B cell (primary cell): Measurements from ENCODE around the gene ZCCHC24. TPM values are rescaled to one million over a fixed set of nuclear protein-coding genes. Genes with fewer than 3 reads are reported as not detected.
"Not testable (repeated sequence)": the region's sequence is repeated elsewhere in the genome, so short reads cannot be mapped to it uniquely, and the experiment has no call there.

Experiments
- ATAC-seq: fragments of 200-7000 bp; cut with Tn5 transposase; one replicate; pipeline ENCODE4 v1.10.0; 2021; ENCODE audit warnings: low read depth, mild to moderate bottlenecking, moderate number of reproducible peaks, moderate library complexity
- CTCF ChIA-PET: fragments of 350-600 bp; sonication (Branson Sonifier 250); formaldehyde crosslinking; loops from one replicate; lab custom pipeline; 2021; ENCODE audit warnings: antibody characterized with exemption, inconsistent platforms; lab: Charles Lee
- POLR2A ChIA-PET: fragments of 350-600 bp; sonication (Branson Sonifier 250); formaldehyde crosslinking; loops from one replicate; lab custom pipeline; 2021; ENCODE audit warnings: antibody characterized with exemption; lab: Charles Lee
- DNase-seq: peaks from one replicate; pipeline ENCODE4 v3.0.0; 2013
- H2AFZ ChIP-seq: 2 replicates; pipeline ENCODE4 v1.6.1; 2012; ENCODE audit warnings: mild to moderate bottlenecking, low read depth, low read length; ENCODE audit not compliant: insufficient read depth, poor library complexity, severe bottlenecking
- H3K27ac ChIP-seq, 2 donors: 1 replicate in 1 of 2; 2 replicates in 1 of 2; pipeline ENCODE4 v1.5.1; 2012 to 2013; ENCODE audit warnings: low read length in 2 of 2, mild to moderate bottlenecking in 2 of 2, moderate library complexity in 1 of 2
- H3K27me3 ChIP-seq, 4 experiments: fragments of 200-600 bp in 1 of 4; sonication (generic) in 1 of 4; replicated peaks in 1 of 4; 1 replicate in 2 of 4; 2 replicates in 2 of 4; pipeline versions ENCODE4 v1.6.1 to v1.7.0; 2013 to 2016; ENCODE audit warnings: low read length in 3 of 4, mild to moderate bottlenecking in 2 of 4, mixed read lengths in 1 of 4, moderate library complexity in 1 of 4; ENCODE audit not compliant: insufficient read depth in 4 of 4, control insufficient read depth in 3 of 4; ENCODE audit errors: control extremely low read depth in 1 of 4
- H3K36me3 ChIP-seq, 2 experiments: replicated peaks in 1 of 2; 1 replicate in 1 of 2; 2 replicates in 1 of 2; pipeline versions ENCODE4 v1.6.1 to v1.7.1; 2013; ENCODE audit warnings: low read length in 1 of 2; ENCODE audit not compliant: insufficient read depth in 2 of 2, control insufficient read depth in 1 of 2; ENCODE audit errors: control extremely low read depth in 1 of 2, extremely low read depth in 1 of 2
- H3K4me1 ChIP-seq, 2 donors: fragments of 200-600 bp in 1 of 2; sonication (generic) in 1 of 2; 1 replicate in 1 of 2; 2 replicates in 1 of 2; pipeline versions ENCODE4 v1.5.1 to v1.6.1; 2013 to 2017; ENCODE audit warnings: low read length in 2 of 2; ENCODE audit not compliant: control insufficient read depth in 2 of 2, insufficient read depth in 2 of 2
- H3K4me2 ChIP-seq: replicated peaks from 2 replicates; pipeline ENCODE3; 2012; ENCODE audit warnings: mild to moderate bottlenecking, low read depth, low read length; ENCODE audit not compliant: poor library complexity, severe bottlenecking
- H3K4me3 ChIP-seq, 5 experiments: fragments of 200-600 bp in 1 of 5; sonication (generic) in 1 of 5; 1 replicate in 3 of 5; 2 replicates in 2 of 5; pipeline versions ENCODE4 v1.5.1 to v1.7.0; 2011 to 2016; ENCODE audit warnings: low read length in 4 of 5, mild to moderate bottlenecking in 4 of 5, low read depth in 2 of 5, control low read depth in 1 of 5, moderate library complexity in 1 of 5; ENCODE audit not compliant: insufficient read depth in 1 of 5; ENCODE audit errors: control extremely low read depth in 1 of 5, extremely low read depth in 1 of 5
- H3K79me2 ChIP-seq: fragments of 200-600 bp; sonication (generic); one replicate; pipeline ENCODE4 v1.6.0; 2016; ENCODE audit warnings: low read length; ENCODE audit not compliant: control insufficient read depth, insufficient read depth
- H3K9ac ChIP-seq: fragments of 200-600 bp; sonication (generic); 2 replicates; pipeline ENCODE4 v1.6.1; 2017; ENCODE audit warnings: mild to moderate bottlenecking, low read length, moderate library complexity
- H3K9me3 ChIP-seq, 3 donors: one replicate each; pipeline versions ENCODE4 v1.6.1 to v1.7.1; 2013; ENCODE audit warnings: low read length in 2 of 3; ENCODE audit not compliant: control insufficient read depth in 2 of 3, insufficient read depth in 1 of 3; ENCODE audit errors: control extremely low read depth in 1 of 3
- H4K20me1 ChIP-seq: 2 replicates; pipeline ENCODE4 v1.6.0; 2012; ENCODE audit warnings: mild to moderate bottlenecking, low read length; ENCODE audit not compliant: insufficient read depth, control insufficient read depth, poor library complexity, severe bottlenecking
- H3K27ac Mint-ChIP-seq: one replicate; pipeline ENCODE4 v1.8.0; 2021; ENCODE audit warnings: mixed read lengths
- H3K27me3 Mint-ChIP-seq: one replicate; pipeline ENCODE4 v1.8.0; 2021; ENCODE audit warnings: mixed read lengths
- H3K4me1 Mint-ChIP-seq: one replicate; pipeline ENCODE4 v1.8.0; 2021; ENCODE audit warnings: mixed read lengths
- H3K4me3 Mint-ChIP-seq: one replicate; pipeline ENCODE4 v1.8.0; 2021; ENCODE audit warnings: mixed read lengths
- H3K9me3 Mint-ChIP-seq: one replicate; pipeline ENCODE4 v1.8.0; 2022; ENCODE audit warnings: mixed read lengths; ENCODE audit not compliant: insufficient read depth
- CTCF ChIP-seq: fragments of 200-600 bp; IDR thresholded peaks from one replicate; pipeline ENCODE4 v1.8.0; 2022; ENCODE audit warnings: antibody characterized with exemption, mild to moderate bottlenecking
- EZH2 ChIP-seq: IDR thresholded peaks from 2 replicates; pipeline ENCODE4 v1.6.1; 2012; ENCODE audit warnings: borderline replicate concordance, low read depth, mild to moderate bottlenecking, moderate library complexity, low read length; ENCODE audit not compliant: insufficient read depth, poor library complexity, severe bottlenecking
- WGBS: methylation state at CpG from one replicate; pipeline ENCODE4 v1.1.5; 2013; ENCODE audit warnings: missing lambda C conversion rate; ENCODE audit not compliant: insufficient coverage; 5-methylcytosine and 5-hydroxymethylcytosine counted together
- intact Hi-C: fragments of 100-400 bp; cut with micrococcal nuclease; formaldehyde crosslinking; loops from one replicate; pipeline ENCODE4 v1.10.0; 2022
- polyA plus RNA-seq: library from polyadenylated mRNA; depleted of rRNA; stranded (reverse); fragments of >200 nt; gene quantifications from 2 replicates; pipeline ENCODE4 v1.2.3, GENCODE V29; 2012
- total RNA-seq, 2 donors: library from RNA; stranded (reverse); fragments of 120-200 nt in 1 of 2; gene quantifications; 1 replicate in 1 of 2; 2 replicates in 1 of 2; pipeline versions ENCODE4 v1.2.3 to v1.2.4, GENCODE V29; 2013 to 2022

ZCCHC24 gene
- total and polyA plus RNA-seq, 2 donors (not counting 1 experiment from before 2014, with no cell fraction given) = 0.34 to 2.3 TPM

- H3K9me3 ChIP-seq = no peaks in the 10 kb centered on the region
- peaks cover 7% of the 10 kb centered on the region for H4K20me1 ChIP-seq
- ChIA-PET CTCF (interaction anchor here (0.7 to 1.4 kb wide), 2 partner anchors 74 to 161 kb away, joined by 3 to 5 read pairs; no protein-coding TSS in a partner anchor), POLR2A (no interaction called here)
- Mint-ChIP-seq H3K4me1 (peaks cover 24% of the 10 kb centered on the region), H3K27me3 (no peaks in the 10 kb centered on the region), H3K9me3 (no peaks in the 10 kb centered on the region), H3K4me3 (no peak overlapping the region), H3K27ac (no peak overlapping the region)
- H3K4me3 ChIP-seq = no peak overlapping the region
- WGBS = no CpG with 5 or more reads among the region's 5 CpGs
- intact Hi-C loops = loop anchor here (10.0 kb wide), 3 partner anchors 63 to 757 kb away; partner anchors contain the start of gene ANXA11
- DNase-seq (no peak), ATAC-seq (no peak)
- no peak overlapping the region for H3K4me2 ChIP-seq
- peaks cover 0 to 5% (median under 1%) of the 10 kb centered on the region in 4 experiments for H3K27me3 ChIP-seq
- H3K36me3 ChIP-seq = no peaks in the 10 kb centered on the region
- H3K9ac ChIP-seq = no peak overlapping the region
- no peak overlapping the region for H2AFZ ChIP-seq
- H3K4me1 ChIP-seq = peaks cover 18 to 27% of the 10 kb centered on the region in 2 donors
- no peak overlapping the region for H3K27ac ChIP-seq
- TF ChIP-seq CTCF (no peak), EZH2 (no peak)
- H3K79me2 ChIP-seq = no peaks in the 10 kb centered on the region
Observed at GRCh38 chr10:79447911-79448731, 2.7 kb upstream of the ZCCHC24 start.

- 92% methylated on average over 4 of the region's 6 CpGs for WGBS
- H3K79me2 ChIP-seq, H3K9ac ChIP-seq, H3K4me2 ChIP-seq, H3K27me3 Mint-ChIP-seq, H2AFZ ChIP-seq, H3K36me3 ChIP-seq, H3K9me3 Mint-ChIP-seq, H3K9me3 ChIP-seq, H4K20me1 ChIP-seq, ATAC-seq, DNase-seq, H3K27ac Mint-ChIP-seq, H3K4me3 ChIP-seq, H3K27ac ChIP-seq, POLR2A ChIA-PET: not testable (repeated sequence)
- peaks cover 0 to 12% (median 5%) of the 10 kb centered on the region in 4 experiments for H3K27me3 ChIP-seq
- peaks cover 18 to 29% of the 10 kb centered on the region in 2 donors for H3K4me1 ChIP-seq
- intact Hi-C loops = loop anchor here (10.0 kb wide), 3 partner anchors 62 to 758 kb away; partner anchors contain the start of gene ANXA11
- Mint-ChIP-seq H3K4me1 (peaks cover 26% of the 10 kb centered on the region), H3K4me3 (peak overlapping the region; percentile 82)
- CTCF ChIA-PET = interaction anchor here (0.7 kb wide), 1 partner anchor 160 kb away, joined by 3 read pairs; no protein-coding TSS in a partner anchor
Observed at GRCh38 chr10:79447249-79447648, 1.8 kb upstream of the ZCCHC24 start.
